GM18870 (cell line): ENCODE data around the gene FILIP1L.
A peak's percentile ranks its signal among the peaks of the same experiment; 100 is the strongest.
"Not testable (repeated sequence)": the region's sequence is repeated elsewhere in the genome, so short reads cannot be mapped to it uniquely, and the experiment has no call there.

Experiments
- ATAC-seq: cut with Tn5 transposase; IDR thresholded peaks from one replicate; pipeline ENCODE4 v1.9.1; 2021; ENCODE audit warnings: moderate library complexity; ENCODE audit not compliant: unreplicated experiment

FILIP1L gene

DNA sequence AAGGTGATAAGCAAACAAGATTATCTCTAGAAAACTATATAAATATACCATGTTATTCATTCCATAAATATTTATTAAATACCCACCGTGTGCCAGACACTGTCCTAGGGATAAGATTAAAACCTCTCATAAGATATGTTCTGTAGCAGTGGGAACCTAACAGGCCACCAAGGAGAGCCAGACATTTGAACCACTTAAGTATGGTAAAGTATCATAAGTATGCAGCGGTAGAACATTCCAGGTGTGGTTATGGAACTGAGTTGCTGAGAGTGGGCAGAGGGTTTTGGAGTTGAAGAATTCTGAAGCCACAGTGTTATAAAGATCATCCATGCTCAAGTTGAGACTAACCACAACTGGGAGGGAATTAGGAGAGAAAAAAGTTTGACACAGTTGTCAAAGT, 14.7 kb downstream of the FILIP1L start:
- ATAC-seq, result no peak

DNA sequence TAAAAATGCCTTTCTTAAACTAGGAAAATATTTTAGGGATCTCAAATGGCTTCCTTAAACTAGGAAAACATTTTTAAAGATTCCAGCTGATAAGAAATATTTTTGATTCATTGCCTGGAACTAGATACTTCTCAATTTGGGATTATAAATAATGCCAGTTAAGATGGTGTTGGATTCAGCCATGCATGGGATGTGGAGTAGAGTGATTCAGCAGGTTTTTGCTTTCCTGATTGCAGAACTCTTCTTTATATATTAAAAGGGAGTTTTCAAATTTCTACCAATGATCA, 15.6 kb downstream of the FILIP1L start:
- no peak for ATAC-seq

DNA sequence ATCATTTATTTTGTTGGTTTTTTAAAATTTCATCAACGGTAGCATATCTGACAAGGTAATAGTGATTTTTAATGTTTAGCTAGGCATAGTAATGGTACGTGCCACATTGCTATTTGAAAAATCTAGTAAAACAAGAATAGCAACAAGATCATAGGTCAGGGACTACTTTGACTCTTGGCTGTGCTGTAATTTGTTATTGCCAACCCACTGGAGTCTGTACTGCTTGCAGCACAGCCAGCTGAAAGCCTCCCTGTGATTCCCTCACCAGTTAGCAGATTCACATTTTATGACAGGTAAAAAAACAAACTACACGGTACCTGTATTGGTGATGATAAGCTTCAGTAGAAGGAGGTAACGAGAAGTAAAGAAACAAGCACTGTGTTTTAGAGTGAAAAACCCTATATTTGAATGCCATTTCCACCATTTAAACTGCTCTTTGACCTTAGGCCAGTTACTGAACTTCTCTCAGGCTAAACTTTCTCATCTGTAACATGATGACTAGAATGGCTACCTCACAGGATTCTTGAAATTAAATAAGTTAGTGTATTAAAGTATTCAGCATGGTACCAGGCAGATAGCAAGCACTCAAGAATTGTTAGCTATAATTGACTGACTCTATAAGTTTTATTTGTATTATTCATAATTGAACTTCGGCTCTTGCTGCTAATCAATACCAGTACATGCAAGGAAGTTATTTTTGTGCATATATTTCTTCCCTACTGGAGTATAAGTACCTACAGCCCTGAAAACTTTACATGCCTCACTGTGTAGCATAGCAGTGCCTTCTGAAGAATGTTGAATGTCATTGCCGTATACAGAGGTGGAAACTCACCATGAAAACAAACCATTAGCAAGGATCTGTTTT, 16.1 kb downstream of the FILIP1L start:
- ATAC-seq, result no peak

DNA sequence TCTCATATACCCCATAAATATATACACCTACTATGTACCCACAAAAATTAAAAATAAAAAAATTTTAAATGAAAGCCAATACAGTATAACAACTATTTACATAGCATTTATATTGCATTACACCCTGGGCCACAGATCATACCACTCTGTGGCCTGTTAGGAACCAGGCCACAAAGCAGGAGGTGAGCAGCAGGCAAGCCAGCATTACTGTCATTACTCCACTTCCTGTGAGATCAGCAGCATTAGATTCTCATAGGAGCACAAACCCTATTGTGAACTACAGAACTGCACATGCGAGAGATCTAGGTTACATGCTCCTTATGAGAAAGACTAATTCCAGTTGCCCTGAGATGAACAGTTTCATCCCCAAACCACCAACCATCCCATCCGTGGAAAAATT, 17.4 kb downstream of the FILIP1L start:
- ATAC-seq, result no peak

DNA sequence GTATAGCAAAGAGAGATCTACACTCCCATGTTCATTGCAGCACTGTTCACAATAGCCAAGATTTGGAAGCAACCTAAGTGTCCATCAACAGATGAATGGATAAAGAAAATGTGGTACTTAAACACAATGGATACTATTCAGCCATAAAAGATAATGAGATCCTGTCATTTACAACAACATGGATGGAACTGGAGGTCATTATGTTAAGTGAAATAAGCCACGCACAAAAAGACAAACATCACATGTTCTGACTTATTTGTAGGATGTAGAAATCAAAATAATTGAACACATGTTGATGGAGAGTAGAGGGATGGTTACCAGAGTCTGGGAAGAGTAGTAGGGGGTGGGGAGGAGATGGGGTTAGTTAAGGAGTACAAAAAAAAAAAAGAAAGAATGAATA, 18.0 kb downstream of the FILIP1L start:
- not testable (repeated sequence) for ATAC-seq

DNA sequence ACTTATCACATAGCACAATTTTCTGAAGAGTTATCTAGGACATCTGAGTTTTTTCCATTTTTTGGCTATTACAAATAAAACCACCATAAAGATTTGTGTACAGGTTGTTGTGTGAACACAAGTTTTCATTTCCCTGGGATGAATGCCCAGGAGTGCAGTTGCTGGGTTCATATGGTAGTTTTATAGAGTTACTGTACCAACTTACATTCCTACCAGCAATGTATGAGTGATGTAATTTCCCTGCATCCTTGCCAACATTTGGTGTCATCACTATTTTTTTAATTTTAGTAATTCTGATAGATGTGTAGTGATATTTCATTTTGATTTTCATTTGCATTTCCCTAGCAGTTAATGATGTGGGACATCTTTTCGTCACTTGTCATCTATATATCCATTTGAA, 20.5 kb downstream of the FILIP1L start:
- ATAC-seq, result no peak

DNA sequence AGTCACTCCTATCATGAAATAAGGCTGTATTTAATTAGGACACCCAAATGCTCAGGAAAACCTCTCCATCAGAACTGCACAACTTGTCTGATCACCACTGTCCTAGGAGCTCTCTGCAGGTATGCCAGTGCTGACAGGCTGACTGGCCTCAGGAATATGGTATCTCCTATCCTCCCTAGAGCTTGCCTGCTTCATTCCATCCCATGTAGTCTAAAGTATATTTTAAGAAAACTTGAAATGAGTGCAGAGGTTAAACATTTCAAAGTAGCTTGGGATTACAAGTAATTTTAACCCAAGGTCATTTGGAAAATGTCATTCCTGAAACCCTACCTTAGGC, 23.7 kb downstream of the FILIP1L start:
- ATAC-seq, result no peak

DNA sequence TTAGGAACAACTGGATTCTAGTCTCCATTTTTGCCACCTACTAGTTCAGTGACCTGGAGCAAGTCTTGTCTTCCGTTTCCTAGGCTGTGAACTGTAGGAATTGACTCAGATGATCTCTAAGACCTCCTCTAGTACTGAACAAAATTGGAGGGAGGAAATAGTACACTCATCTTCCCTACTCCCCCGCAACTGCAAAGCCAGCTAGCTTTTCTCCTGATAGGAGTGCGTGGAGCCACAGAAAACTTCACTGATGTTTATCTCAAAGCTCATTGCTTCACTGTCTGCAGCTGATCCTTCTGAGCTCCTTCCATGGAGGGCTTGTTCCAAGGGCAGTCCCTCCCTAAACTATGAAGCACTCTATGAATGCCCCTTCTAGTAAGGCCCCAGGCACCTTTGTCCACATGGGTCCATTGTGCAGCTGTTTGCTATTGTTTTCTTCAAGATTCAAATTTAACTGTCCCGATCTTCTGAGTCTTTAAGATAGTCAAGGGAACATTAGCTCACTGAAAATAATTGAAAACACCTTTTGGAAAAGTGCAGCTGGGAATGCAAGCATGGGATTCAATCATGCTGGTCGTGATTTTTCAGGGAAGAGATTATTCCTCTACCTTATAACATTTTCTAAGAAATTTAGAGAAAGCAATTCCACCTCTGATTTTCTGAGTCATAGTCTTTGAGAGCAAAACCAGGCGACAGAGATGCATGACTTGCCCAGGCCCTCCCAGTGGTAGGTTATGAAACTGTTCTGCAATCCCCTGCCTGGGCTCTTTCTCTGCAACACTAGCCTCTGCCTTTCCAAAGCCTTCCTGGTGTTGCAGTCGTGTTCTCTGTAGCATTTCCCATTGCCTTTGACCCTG, 24.3 kb downstream of the FILIP1L start:
- peak; percentile 28 for ATAC-seq

DNA sequence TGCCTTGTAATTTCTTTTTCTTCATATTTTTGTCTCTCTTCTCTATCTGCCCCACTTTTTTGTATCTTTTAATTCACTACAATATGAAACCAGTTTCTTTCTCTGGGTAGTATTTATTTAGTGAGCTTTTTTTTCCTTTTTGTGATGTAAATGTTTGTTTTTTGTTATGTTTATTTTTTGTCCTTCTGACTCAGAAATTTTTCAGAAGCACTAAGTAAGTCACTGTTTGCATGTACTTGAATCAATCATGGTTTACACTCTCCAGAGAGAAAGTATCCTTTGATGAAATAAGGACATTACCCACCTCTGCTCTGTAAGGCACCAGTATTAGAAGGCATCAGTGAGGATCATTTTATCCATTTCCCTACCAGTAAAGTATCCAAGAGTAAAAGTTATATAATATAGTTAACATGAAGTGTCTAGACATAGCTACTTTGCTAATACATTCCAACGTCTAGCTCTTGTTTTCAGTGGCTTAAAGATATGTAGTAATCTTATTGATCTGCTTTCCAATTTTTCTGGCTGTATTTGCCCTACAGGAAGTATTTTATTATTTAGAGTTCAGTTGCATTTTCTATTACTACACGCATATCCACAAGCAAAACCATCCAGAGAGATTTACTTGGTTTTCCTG, 25.4 kb downstream of the FILIP1L start:
- ATAC-seq, result no peak

DNA sequence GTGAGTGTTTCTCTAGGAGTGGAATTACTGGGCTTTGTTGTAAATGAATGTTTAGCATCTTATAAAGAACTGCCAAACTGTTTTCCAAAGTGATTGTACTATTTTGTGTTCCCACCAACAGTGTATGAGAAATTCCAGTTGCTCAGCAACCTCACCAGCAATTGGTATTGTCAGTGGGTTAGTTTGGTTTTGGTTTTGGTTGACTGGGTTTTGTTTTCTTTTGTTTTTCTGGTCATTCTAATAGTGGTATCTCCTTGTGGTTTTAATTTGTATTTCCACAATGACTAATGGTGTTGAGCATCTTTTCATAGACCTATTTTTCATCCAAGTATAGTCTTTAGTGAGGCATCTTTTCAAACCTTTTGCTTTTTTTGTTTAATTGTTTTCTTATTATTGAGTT, 27.1 kb downstream of the FILIP1L start:
- ATAC-seq, result peak; percentile 97

DNA sequence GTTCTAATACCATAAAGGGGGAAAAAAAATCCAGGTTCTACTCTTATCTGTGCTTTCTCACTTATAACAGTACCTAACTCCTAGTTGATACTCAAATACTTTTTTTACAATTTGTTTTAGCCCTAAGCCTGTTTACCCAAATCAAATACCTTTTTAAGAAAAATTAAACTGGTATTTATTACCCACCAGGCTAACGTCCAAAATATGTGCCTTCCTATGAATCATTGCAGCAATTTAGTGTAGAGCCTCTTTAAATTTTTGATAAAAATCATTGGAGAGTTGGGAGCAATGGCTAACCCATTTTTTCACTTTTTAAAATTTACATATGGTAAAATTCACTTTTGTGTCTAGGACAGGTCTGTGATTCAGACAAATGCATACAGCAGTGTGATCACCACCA, 27.9 kb downstream of the FILIP1L start:
- no peak for ATAC-seq

DNA sequence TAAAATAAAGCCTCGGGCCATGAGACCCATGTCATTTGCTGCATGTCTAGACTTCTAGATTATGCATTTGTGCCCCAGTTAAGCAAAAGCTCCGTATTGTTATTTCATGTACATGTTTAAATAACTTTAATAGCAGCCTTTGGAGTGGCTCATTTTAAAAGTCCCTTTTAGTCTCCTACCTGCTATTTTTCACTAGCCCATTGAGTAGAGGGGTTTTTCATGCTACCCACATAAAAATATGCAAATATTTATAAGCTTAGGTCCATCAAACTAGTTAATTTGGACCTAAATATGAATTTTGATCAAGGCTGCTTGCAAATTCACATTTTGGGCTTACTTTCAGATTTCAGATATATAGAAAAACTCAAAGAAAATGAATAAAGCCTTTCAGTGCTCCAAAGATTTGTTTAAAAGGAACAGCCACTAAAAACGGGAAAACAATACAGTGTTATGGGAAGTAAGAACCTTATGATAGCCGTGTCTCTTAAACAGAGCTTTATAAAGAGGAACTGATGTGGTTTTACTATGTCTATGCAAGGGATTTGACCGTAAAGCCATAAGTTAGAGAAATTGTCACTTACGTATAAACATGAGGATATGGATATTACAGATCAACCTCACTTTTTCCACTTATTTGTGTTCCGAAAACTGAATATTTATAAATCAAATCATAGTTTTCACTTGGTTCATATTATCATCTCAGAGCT, 30.0 kb downstream of the FILIP1L start:
- no peak for ATAC-seq

DNA sequence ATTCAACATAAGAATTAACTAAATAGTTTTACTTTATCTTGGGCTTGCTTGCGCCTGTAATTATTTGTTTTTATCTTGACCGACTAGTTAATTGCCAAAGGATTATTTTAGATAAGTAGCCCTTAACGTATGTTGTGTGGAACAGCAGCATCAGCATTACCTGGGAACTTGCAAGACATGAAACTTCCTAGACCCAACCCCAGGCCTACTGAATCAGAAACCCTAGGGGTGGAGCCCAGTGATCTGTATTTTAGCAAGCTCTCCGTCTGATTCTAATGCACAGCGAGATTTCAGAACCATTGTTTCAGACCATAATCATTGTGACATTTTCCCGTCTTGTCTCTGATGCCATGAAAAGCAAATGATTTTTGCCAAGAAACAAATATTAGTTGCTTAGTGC, 31.1 kb downstream of the FILIP1L start:
- no peak for ATAC-seq

DNA sequence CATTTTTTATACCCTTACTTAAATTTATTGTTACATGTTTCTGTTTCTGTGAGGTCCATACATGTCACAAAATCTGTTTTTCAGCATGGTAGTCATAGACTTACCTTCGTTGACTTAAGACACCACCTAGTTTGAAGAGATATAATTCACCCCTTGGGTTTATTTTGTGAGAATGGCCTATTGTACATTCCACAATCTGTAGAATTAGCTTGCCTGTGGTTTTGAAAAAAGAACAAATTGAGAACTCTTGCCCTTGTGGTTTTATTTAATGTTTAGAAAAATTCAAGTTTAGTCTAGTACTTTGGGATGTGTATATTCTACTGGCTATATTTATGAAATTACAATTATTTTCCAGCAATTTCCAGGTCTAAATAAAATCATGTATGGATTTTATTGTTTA, 31.6 kb downstream of the FILIP1L start:
- ATAC-seq, result no peak

DNA sequence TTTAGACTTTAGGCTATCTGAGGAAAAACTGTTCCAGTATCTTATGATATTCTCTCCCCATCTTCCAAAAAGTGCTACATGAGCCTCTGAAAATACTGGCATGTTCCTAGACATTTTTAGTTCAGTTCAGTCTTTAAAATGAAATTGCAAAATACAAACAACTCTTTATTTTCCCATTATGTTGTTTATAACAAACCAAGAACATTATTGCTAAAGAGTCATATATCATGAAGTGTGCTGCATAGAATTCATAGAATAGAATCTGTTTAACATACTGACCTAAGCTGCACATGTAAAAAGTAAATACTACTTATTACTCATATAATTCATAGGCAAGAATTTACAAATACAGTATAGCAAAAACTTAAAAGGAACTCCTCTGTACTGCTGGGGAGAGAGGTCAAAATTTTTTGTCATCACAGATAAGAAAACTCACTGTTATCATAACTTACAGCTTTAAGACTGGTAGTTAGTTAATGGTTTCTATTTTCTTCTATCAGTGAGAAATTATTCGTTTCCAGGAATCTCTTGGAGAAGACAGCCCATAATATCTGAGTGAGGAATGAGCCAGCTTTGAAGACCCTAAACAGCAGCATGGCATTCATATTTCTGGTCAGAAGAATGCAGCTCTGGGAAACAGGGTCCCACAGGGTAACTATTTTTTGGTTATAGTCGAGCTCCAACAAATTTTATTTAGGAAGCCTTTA, 32.2 kb downstream of the FILIP1L start:
- ATAC-seq, result no peak

DNA sequence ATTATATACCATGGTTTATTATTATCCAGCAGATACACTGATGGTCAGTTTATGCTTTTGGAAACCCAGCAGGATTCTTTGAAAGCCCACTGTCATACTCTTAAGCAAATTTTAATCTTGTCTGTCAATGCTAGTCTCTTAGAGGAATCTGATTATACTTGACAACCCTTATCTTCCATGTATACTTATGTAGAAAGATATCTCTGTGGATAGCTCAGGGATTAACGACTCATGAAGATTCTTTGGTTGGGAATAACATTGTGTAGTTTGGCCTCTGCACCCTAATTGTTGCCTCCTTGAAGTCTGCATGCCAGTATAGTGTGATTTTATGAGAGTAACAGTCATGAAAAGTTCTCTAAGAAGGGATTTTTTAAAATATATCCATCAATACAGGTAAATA, 33.0 kb downstream of the FILIP1L start:
- no peak for ATAC-seq

DNA sequence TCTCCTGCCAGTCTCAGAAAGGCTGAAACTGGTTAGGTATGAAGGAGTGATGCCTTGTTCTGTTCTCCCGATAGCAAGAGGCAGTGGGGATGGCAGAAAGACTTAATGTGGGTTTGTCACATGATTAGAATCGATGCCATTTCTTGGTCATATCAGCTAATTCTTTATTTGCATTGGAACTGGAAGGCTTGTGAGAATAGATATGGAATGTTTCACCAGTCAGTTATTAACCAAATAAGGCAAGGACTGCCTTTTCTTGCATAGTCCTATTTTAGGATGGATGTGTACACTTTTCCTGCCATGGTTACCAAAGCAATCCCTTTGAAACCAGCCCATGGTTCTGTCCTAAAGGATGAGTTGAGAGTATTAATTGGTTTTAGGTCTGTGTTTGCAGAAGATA, 33.7 kb downstream of the FILIP1L start:
- ATAC-seq, result no peak

DNA sequence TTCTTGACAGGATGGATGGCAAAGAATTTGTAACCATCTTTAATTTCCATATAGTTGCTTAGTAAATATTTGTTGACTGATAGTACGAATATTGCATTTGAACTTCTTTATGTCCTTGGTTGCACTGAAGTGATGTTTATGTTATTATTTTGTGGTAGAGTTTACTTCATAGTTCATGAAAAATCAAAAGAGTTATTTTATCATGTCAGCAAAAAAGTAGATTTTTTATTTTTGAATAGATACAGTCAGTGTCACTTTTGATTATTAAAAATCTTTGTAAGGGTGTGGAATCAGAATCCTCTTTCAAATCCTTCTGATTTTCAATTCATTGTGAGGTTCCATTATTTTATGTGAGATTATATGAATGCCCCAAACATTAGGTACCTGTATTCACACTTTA, 35.0 kb downstream of the FILIP1L start:
- ATAC-seq, result no peak

DNA sequence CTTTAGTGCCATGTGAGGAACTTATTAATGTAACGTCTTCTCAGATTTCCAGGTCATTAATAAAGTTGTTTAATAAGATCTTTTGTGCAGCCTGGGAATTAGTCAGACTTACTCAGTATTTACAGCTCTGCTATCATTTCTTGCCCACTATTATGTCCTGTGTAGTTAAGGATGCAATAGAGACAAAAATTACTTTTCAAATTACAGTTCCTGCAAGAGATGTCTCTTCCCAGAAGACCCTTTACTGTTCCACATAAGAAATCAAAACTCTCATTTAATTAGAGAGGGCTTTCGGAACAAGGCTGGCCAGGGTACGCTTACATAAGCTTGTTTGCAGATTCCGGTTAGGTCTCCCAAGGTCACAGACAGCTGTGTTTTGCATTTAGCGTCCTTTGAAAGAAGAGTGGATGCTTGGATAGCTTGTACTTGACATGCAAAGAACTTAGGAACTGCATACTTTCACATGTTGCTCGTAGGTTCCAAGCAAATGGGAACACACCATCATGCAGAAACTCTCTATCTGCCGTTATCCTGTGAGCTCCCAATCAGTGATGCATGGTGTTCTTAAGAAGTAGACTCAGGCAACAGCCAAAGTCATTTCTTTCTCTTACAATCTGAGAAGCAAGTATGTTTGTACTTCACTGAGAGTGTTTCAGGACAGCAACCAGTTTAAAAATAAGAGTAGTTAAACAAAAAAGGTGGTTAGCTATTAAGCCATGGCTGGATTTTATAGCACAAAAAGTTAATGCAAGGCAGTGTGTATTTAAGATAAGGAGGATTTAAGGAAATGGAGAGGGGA, 37.4 kb downstream of the FILIP1L start:
- ATAC-seq, result no peak
